HG03139 (cell line): ENCODE data around the gene RFX2.
"Not testable (repeated sequence)": the region's sequence is repeated elsewhere in the genome, so short reads cannot be mapped to it uniquely, and the experiment has no call there.

Source experiments
- ATAC-seq: cut with Tn5 transposase; IDR thresholded peaks from one replicate; pipeline ENCODE4 v1.9.1; 2021; ENCODE audit not compliant: unreplicated experiment

Gene RFX2

DNA sequence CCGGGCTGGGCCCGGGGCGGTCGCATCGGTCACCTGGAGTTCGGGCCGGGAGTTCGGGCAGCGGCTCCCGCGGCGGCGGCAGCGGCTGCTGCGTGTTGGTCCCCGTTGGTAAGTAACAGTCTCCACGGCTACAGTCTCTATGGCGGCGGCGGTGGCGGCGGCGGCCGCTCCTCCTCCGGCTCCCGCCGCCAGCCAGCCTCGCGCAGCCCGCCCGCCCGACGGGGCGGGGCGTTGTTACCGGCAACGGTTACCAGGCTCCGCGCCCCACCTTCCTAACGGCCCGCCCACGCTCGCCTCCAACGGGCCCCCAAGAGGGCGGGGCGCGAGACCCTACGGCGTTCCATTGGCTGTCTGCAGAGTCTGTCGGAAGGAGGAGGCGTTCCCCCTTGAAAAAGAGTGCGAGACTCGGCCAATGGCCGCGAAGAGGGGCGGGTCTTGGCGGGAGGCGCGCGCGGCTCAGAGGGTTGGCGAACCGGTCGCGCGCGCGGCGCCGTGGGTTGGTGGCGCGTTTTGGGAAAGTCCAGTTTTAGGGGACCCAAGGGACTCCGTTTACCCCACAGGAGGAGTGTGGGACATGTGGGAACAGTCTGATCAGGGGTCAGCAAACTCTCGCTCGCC, at the start of gene RFX2:
Gene RFX2, minus strand, starts transcription at position 141 of the 618 bp plus-strand sequence. CDS start 63,004 bp downstream, outside the sequence.
- peak; percentile 88 for ATAC-seq

GRCh38 chr19:6156033-6156432, 45.7 kb upstream of the RFX2 start:
- no peak for ATAC-seq

GRCh38 chr19:6150289-6150688, 40.0 kb upstream of the RFX2 start:
- no peak for ATAC-seq

DNA sequence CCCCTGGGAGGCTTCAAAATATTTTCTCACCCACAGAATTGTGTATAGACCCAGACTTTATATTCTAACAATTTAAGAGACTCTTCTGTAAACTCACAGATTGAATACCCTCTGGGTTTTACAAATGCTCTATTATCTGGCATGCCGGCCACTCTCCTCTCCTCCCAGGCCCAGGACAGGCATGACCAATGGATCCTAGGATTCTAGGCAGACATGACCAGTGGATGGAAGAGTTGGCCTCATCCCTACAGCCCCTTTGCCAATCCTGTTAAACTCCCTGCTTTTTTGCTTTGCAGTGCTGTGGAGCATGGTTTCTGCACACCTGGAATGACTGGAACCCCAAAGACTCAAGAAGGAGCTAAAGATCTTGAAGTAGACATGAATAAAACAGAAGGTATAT, 30.9 kb upstream of the RFX2 start:
- no peak for ATAC-seq

GRCh38 chr19:6138511-6138910, 28.2 kb upstream of the RFX2 start:
- no peak for ATAC-seq

- no peak for ATAC-seq
Observed at GRCh38 chr19:6138066-6138465, 27.8 kb upstream of the RFX2 start.

GRCh38 chr19:6133231-6133630, 22.9 kb upstream of the RFX2 start:
- no peak for ATAC-seq

GRCh38 chr19:6132482-6132881, 22.2 kb upstream of the RFX2 start:
- no peak for ATAC-seq

GRCh38 chr19:6127716-6128335, 17.5 kb upstream of the RFX2 start:
- ATAC-seq: no peak

GRCh38 chr19:6126335-6126974, 16.2 kb upstream of the RFX2 start:
- no peak for ATAC-seq

DNA sequence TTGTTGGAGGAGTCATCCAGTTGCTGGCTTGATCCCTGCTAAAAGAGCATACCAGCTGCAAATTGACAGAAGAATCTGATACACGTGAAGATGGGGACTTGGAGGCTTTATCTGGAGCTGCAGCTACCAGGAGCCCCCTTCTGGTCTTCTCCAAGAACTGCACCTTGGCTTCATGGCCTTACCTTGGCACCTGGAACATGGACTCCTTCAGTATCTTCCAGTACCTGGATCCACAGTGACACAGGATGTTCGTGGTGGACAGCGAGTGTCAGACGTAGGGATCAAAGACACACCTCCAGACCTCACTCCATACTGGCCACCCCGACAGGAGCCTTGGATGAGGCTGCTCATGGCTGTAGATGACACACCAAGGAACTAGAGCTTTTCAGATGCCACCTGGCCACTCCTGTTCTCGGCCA, 15.3 kb upstream of the RFX2 start:
- no peak for ATAC-seq

DNA sequence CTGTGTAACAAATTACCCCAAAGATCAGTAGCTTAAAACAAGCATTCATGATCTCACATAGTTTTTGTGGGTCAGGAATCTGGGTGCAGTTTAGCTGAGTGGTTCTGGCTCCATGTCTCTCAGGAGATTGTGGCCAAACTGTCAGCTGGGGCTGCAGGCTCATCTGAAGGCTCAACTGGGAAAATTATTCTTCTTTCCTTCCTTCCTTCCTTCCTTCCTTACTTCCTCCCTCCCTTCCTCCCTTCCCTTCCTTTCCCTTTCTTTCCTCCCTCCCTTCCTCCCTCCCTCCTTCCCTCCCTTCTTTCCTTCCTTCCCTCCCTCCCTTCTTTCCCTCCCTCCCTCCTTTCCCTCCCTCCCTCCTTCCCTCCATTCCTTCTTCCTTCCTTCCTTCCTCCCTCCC, 8.7 kb upstream of the RFX2 start:
- ATAC-seq: no peak

DNA sequence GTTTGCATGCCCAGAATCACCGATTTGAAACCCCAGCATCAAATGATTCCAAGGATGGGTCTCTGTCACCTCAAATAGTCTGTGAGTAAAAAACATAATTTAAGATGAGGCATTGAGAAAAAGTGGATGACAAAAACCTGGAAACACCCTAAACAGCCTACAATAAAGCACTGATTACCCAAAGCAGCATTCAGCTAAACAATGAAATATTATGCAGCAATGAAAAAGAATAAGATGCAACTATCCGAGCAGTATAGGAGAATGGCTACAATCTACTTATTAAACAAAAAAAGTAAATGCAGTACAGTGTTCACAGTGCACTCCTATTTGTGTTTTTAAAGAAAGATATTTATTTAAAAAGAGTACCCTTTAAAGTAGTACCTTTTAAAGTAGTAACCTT, 7.7 kb upstream of the RFX2 start:
- ATAC-seq: no peak

DNA sequence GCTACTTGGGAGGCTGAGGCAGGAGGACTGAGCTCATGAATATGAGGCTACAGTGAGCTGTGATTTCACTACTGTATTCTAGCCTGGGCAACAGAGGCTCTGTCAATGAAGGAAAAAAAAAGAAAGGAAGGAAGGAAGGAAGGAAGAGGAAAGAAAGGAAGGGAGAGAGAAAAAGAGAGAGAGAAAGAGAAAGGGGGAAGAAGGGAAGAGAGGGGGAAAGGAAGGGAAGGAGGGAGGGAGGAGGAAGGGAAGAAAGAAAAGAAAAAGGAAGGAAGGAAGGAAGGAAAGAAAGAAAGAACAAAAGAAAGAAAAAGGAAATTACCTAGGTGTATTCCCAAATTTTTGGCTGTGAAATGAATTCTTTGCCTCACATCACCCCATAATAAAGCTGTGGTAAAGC, 7.2 kb upstream of the RFX2 start:
- ATAC-seq: no peak

DNA sequence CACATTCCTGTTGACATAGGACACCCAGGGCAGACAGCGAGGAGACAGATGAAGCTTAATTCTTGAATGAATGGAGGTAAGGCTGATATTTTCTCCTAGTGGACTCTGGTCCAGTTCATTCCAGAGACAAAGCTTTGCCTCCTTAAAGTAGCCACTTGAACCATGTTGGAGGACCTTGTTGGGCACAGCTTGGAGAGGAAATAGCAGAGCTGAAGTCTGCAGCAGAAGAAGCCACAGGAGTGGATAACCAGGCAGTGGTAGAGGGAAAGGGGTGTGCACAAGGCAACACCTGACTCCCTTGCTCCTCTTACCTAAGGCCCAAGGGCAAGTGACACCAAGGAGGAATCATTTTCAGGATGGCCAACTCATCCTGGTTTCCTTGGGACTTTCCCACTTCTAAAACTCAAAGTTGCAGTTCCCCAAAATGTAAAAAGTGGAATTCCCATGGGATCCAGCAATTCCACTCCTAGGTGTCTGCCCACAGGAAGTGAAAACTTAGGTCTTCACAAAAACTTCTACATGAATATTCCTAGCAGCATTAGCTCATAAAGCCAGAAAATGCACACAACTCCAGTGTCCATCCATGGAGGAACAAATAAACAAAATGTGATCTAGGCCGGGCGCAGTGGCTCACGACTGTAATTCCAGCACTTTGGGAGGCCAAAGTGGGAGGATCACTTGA, 6.6 kb upstream of the RFX2 start:
- no peak for ATAC-seq

- ATAC-seq: no peak
Observed at GRCh38 chr19:6115992-6116391, 5.7 kb upstream of the RFX2 start.

GRCh38 chr19:6113616-6114188, 3.4 kb upstream of the RFX2 start:
- ATAC-seq: no peak

- ATAC-seq: no peak
Observed at GRCh38 chr19:6109947-6110346, 353 bp downstream of the RFX2 start.

DNA sequence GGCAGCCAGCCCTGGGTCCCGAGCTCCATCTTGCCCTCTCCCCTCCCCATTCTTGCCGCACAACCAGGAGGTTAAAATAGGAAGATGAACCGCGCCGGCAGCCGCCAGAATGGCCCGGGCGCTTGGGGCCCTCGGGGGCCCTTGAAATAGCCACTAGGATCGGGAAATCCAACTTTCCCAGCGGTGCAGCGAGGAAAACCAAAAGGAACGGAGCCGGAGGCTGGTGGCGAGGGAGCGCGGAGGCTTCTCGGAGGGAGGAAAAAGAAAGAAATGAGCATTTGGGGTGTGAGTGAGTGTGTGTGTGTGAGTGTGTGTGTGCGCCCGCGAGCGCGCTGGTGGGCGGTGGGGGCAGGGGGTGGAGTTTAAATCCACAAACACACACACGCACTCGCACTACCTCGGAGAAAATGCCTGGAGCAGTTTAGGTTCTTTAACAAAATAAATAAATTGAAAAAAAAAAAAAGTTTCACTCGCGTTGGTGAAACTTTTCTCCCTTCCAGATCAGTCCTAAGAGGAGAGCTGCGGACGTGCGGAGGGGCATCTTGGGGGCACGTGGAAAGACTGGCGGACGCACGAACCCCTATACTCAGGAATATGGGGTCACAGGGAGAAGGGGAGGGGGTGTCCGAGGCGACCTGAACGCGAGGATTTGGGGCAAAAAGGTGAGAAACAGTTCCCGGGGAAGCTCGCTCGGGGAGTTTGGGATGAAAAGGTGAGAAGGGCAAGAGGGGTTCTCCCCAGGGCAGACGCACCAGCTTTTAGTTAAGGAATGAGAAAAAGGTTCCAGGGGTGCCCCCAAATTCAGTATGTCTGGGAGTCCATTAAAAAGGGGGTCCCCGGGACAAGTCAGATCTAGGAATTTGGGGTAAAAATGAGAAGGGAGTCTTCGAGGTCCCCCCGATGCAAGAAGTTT, 1.3 kb downstream of the RFX2 start:
- no peak for ATAC-seq

DNA sequence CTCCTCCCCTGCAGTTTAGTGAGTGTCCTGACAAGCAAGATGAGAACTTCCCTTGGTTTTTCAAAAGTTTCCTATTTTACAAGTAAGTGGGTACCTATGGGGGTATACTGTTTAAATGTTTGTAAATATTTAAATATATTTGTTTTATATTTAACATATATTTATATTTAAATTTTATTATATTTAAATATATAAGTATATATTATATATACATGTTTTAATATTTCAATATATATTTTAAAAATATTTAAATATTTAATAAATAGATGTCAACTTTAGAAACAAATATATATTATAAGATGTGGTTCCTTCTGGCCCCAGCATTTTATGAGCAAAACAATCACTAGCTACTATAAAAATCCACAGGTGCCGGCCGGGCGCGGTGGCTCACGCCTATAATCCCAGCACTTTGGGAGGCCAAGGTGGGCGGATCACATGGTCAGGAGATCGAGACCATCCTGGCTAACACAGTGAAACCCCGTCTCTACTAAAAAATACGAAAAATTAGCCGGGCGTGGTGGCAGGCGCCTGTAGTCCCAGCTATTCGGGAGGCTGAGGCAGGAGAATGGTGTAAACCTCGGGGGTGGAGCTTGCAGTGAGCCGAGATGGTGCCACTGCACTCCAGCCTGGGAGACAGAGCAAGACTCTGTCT, 3.5 kb downstream of the RFX2 start:
- ATAC-seq: not testable (repeated sequence)
